ENCODE measurements around the gene WSCD2. TPM values are rescaled to one million over a fixed set of nuclear protein-coding genes. Genes with fewer than 3 reads are reported as not detected.

The WSCD2 gene
- total RNA-seq, 1 donor from 2014 or later: 0.86 TPM

GRCh38 chr12:108107293-108107692 lies 21.8 kb upstream of the WSCD2 start:
- H3K27me3 Mint-ChIP-seq (ENCODE audit: unreplicated experiment): no peaks in the 10 kb centered on the region
- no peak for DNase-seq (ENCODE audit: extremely low spot score, unreplicated experiment)
- no peaks in the 10 kb centered on the region for H3K4me1 Mint-ChIP-seq (ENCODE audit: unreplicated experiment)
- H3K36me3 Mint-ChIP-seq (ENCODE audit: unreplicated experiment): no peaks in the 10 kb centered on the region
- H3K4me3 Mint-ChIP-seq (ENCODE audit: unreplicated experiment): no peak overlapping the region
- no peak overlapping the region for H3K27ac Mint-ChIP-seq (ENCODE audit: unreplicated experiment)
- H3K9me3 Mint-ChIP-seq (ENCODE audit: unreplicated experiment): no peaks in the 10 kb centered on the region
- TF ChIP-seq CTCF (IDR thresholded peaks at IDR 0.05): no peak

- Mint-ChIP-seq H3K4me1 (ENCODE audit: unreplicated experiment) (no peaks in the 10 kb centered on the region), H3K4me3 (ENCODE audit: unreplicated experiment) (no peak overlapping the region), H3K27ac (ENCODE audit: unreplicated experiment) (no peak overlapping the region), H3K27me3 (ENCODE audit: unreplicated experiment) (no peaks in the 10 kb centered on the region), H3K36me3 (ENCODE audit: unreplicated experiment) (no peaks in the 10 kb centered on the region), H3K9me3 (ENCODE audit: unreplicated experiment) (no peaks in the 10 kb centered on the region)
- DNase-seq (ENCODE audit: extremely low spot score, unreplicated experiment): no peak
- no peak for TF ChIP-seq CTCF (IDR thresholded peaks at IDR 0.05)
Measured at GRCh38 chr12:108109504-108109903, 19.6 kb upstream of the WSCD2 start.

- no peak for TF ChIP-seq CTCF (IDR thresholded peaks at IDR 0.05)
- H3K9me3 Mint-ChIP-seq (ENCODE audit: unreplicated experiment): no peaks in the 10 kb centered on the region
- no peaks in the 10 kb centered on the region for H3K27me3 Mint-ChIP-seq (ENCODE audit: unreplicated experiment)
- H3K27ac Mint-ChIP-seq (ENCODE audit: unreplicated experiment): no peak overlapping the region
- no peak for DNase-seq (ENCODE audit: extremely low spot score, unreplicated experiment)
- H3K4me1 Mint-ChIP-seq (ENCODE audit: unreplicated experiment): no peaks in the 10 kb centered on the region
- no peaks in the 10 kb centered on the region for H3K36me3 Mint-ChIP-seq (ENCODE audit: unreplicated experiment)
- no peak overlapping the region for H3K4me3 Mint-ChIP-seq (ENCODE audit: unreplicated experiment)
Measured at GRCh38 chr12:108109954-108110353, 19.1 kb upstream of the WSCD2 start.

GRCh38 chr12:108110844-108111243 lies 18.2 kb upstream of the WSCD2 start:
- Mint-ChIP-seq H3K27me3 (ENCODE audit: unreplicated experiment) (no peaks in the 10 kb centered on the region), H3K36me3 (ENCODE audit: unreplicated experiment) (no peaks in the 10 kb centered on the region), H3K4me3 (ENCODE audit: unreplicated experiment) (no peak overlapping the region), H3K9me3 (ENCODE audit: unreplicated experiment) (no peaks in the 10 kb centered on the region), H3K27ac (ENCODE audit: unreplicated experiment) (no peak overlapping the region), H3K4me1 (ENCODE audit: unreplicated experiment) (no peaks in the 10 kb centered on the region)
- no peak for TF ChIP-seq CTCF (IDR thresholded peaks at IDR 0.05)
- no peak for DNase-seq (ENCODE audit: extremely low spot score, unreplicated experiment)

- Mint-ChIP-seq H3K9me3 (ENCODE audit: unreplicated experiment) (no peaks in the 10 kb centered on the region), H3K36me3 (ENCODE audit: unreplicated experiment) (no peaks in the 10 kb centered on the region), H3K27ac (ENCODE audit: unreplicated experiment) (no peak overlapping the region), H3K4me1 (ENCODE audit: unreplicated experiment) (no peaks in the 10 kb centered on the region), H3K27me3 (ENCODE audit: unreplicated experiment) (no peaks in the 10 kb centered on the region), H3K4me3 (ENCODE audit: unreplicated experiment) (no peak overlapping the region)
- no peak for TF ChIP-seq CTCF (IDR thresholded peaks at IDR 0.05)
- no peak for DNase-seq (ENCODE audit: extremely low spot score, unreplicated experiment)
Measured at GRCh38 chr12:108112832-108113556, 16.1 kb upstream of the WSCD2 start.

All from osteocyte (in vitro differentiated cells).